Measurements from ENCODE around the gene HNRNPUL1. TPM values are rescaled to one million over a fixed set of nuclear protein-coding genes. Genes with fewer than 3 reads are reported as not detected.

The HNRNPUL1 gene
- total RNA-seq, 1 donor from 2014 or later, result 132 TPM

GRCh38 chr19:41328157-41328841 is 64.1 kb downstream of the HNRNPUL1 start:
- H3K27me3 ChIP-seq (ENCODE audit: control insufficient read depth, insufficient read depth, low read length), result no peaks in the 10 kb centered on the region
- DNase-seq (ENCODE audit: low read depth), result no peak
- no peak for TF ChIP-seq CTCF (IDR thresholded peaks at IDR 0.05; ENCODE audit: insufficient read depth, low read length, poor library complexity, severe bottlenecking)
- H3K36me3 ChIP-seq (ENCODE audit: control insufficient read depth, insufficient read depth, low read length), result no peaks in the 10 kb centered on the region
- H3K4me3 ChIP-seq (ENCODE audit: low read depth, low read length), result no peak overlapping the region

- no peak for DNase-seq (ENCODE audit: low read depth)
- no peak overlapping the region for H3K4me3 ChIP-seq (ENCODE audit: low read depth, low read length)
- H3K27me3 ChIP-seq (ENCODE audit: control insufficient read depth, insufficient read depth, low read length), result no peaks in the 10 kb centered on the region
- no peaks in the 10 kb centered on the region for H3K36me3 ChIP-seq (ENCODE audit: control insufficient read depth, insufficient read depth, low read length)
- no peak for TF ChIP-seq CTCF (IDR thresholded peaks at IDR 0.05; ENCODE audit: insufficient read depth, low read length, poor library complexity, severe bottlenecking)
Measured at GRCh38 chr19:41328842-41329225, 64.7 kb downstream of the HNRNPUL1 start.

GRCh38 chr19:41330481-41330880 is 66.3 kb downstream of the HNRNPUL1 start:
- Histone ChIP-seq H3K27me3 (ENCODE audit: control insufficient read depth, insufficient read depth, low read length) (no peaks in the 10 kb centered on the region), H3K4me3 (ENCODE audit: low read depth, low read length) (no peak overlapping the region), H3K36me3 (ENCODE audit: control insufficient read depth, insufficient read depth, low read length) (no peaks in the 10 kb centered on the region)
- no peak for TF ChIP-seq CTCF (IDR thresholded peaks at IDR 0.05; ENCODE audit: insufficient read depth, low read length, poor library complexity, severe bottlenecking)
- no peak for DNase-seq (ENCODE audit: low read depth)

- no peak for DNase-seq (ENCODE audit: low read depth)
- H3K4me3 ChIP-seq (ENCODE audit: low read depth, low read length), result no peak overlapping the region
- no peaks in the 10 kb centered on the region for H3K27me3 ChIP-seq (ENCODE audit: control insufficient read depth, insufficient read depth, low read length)
- TF ChIP-seq CTCF (IDR thresholded peaks at IDR 0.05; ENCODE audit: insufficient read depth, low read length, poor library complexity, severe bottlenecking), result no peak
- H3K36me3 ChIP-seq (ENCODE audit: control insufficient read depth, insufficient read depth, low read length), result no peaks in the 10 kb centered on the region
Measured at GRCh38 chr19:41330946-41331678, 66.9 kb downstream of the HNRNPUL1 start.

GRCh38 chr19:41332000-41332399 is 67.8 kb downstream of the HNRNPUL1 start:
- Histone ChIP-seq H3K36me3 (ENCODE audit: control insufficient read depth, insufficient read depth, low read length) (no peaks in the 10 kb centered on the region), H3K4me3 (ENCODE audit: low read depth, low read length) (no peak overlapping the region), H3K27me3 (ENCODE audit: control insufficient read depth, insufficient read depth, low read length) (no peaks in the 10 kb centered on the region)
- TF ChIP-seq CTCF (IDR thresholded peaks at IDR 0.05; ENCODE audit: insufficient read depth, low read length, poor library complexity, severe bottlenecking), result no peak
- DNase-seq (ENCODE audit: low read depth), result no peak

All from kidney epithelial cell (primary cell).